ENCODE results near the gene PRORP. TPM values are rescaled to one million over a fixed set of nuclear protein-coding genes. Genes with fewer than 3 reads are reported as not detected.

The PRORP gene
- total RNA-seq, 1 experiment from 2014 or later, result 30.5 TPM

DNA sequence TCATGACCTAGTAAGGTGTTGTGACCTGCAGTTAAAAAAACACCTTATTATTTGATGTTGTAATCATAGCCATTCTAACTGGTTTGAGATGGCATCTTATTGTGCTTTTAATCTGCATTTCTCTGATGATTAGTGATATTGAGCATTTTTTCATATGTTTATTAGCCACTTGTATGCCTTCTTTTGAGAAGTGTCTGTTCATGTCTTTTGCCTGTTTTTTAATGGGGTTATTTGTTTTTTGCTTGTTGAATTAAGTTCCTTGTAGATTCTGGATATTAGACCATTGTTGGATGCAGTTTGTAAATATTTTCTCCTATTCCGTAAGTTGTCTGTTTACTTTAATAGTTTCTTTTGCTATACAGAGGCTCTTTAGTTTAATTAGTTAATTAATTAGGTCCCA is 41.0 kb downstream of the PRORP start:
- intact Hi-C loops (cut with micrococcal nuclease), result no loop called here
- H3K27me3 Mint-ChIP-seq (ENCODE audit: insufficient read depth, unreplicated experiment), result no peaks in the 10 kb centered on the region
- no peak for TF ChIP-seq CTCF (IDR thresholded peaks at IDR 0.05; ENCODE audit: unreplicated experiment)
- BruUV-seq (replicated peaks), result no TSS peak
- DNase-seq (ENCODE audit: unreplicated experiment), result no peak
- peaks cover 33% of the 10 kb centered on the region for H3K4me1 Mint-ChIP-seq (ENCODE audit: insufficient read depth, unreplicated experiment)
- peaks cover 21% of the 10 kb centered on the region for H3K36me3 Mint-ChIP-seq (ENCODE audit: insufficient read depth, unreplicated experiment)
- no peaks in the 10 kb centered on the region for H3K9me3 Mint-ChIP-seq (ENCODE audit: unreplicated experiment)
- CTCF ChIA-PET, result no interaction called here
- POLR2A ChIA-PET, result interaction anchor here (5.9 kb wide), 1 partner anchor 41 kb away, joined by 51 read pairs; the partner anchor contains the start of genes PPP2R3C and PRORP
- no peak overlapping the region for H3K27ac Mint-ChIP-seq (ENCODE audit: low read depth, unreplicated experiment)
- H3K4me3 Mint-ChIP-seq (ENCODE audit: unreplicated experiment), result no peak overlapping the region

DNA sequence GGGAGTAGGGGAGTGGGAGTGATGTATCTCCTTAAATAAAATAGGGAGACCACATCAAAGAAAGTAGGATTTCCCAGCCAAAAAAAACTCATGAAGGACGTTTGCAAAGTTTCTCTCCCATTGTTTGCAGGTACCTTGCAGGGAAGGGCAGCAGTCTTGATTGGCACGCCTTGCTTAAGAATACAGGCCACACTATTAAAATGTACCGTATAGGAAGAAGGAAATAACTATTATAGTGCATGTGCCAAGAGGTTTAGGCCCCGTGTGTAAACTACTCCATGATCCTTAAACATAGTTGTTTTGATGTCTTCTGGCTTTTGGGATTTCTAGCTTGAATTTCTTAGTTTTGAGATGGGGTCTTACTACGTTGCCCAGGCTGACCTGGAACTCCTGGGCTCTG is 42.5 kb downstream of the PRORP start:
- POLR2A ChIA-PET, result interaction anchor here (0.5 to 1.2 kb wide), 2 partner anchors 60 to 114 kb away, joined by 3 read pairs; no protein-coding TSS in a partner anchor
- Mint-ChIP-seq H3K4me3 (ENCODE audit: unreplicated experiment) (no peak overlapping the region), H3K27ac (ENCODE audit: low read depth, unreplicated experiment) (peak overlapping the region; percentile 12), H3K9me3 (ENCODE audit: unreplicated experiment) (no peaks in the 10 kb centered on the region), H3K36me3 (ENCODE audit: insufficient read depth, unreplicated experiment) (peaks cover 14% of the 10 kb centered on the region), H3K27me3 (ENCODE audit: insufficient read depth, unreplicated experiment) (no peaks in the 10 kb centered on the region), H3K4me1 (ENCODE audit: insufficient read depth, unreplicated experiment) (peaks cover 22% of the 10 kb centered on the region)
- no peak for TF ChIP-seq CTCF (IDR thresholded peaks at IDR 0.05; ENCODE audit: unreplicated experiment)
- no peak for DNase-seq (ENCODE audit: unreplicated experiment)
- intact Hi-C loops (cut with micrococcal nuclease), result no loop called here
- CTCF ChIA-PET, result no interaction called here
- no TSS peak for BruUV-seq (replicated peaks)

GRCh38 chr14:35167496-35167895 is 45.1 kb downstream of the PRORP start:
- no peaks in the 10 kb centered on the region for H3K9me3 Mint-ChIP-seq (ENCODE audit: unreplicated experiment)
- ChIA-PET POLR2A (interaction anchor here (1.2 kb wide), 1 partner anchor 46 kb away, joined by 4 read pairs; no protein-coding TSS in a partner anchor), CTCF (no interaction called here)
- no peaks in the 10 kb centered on the region for H3K4me1 Mint-ChIP-seq (ENCODE audit: insufficient read depth, unreplicated experiment)
- H3K4me3 Mint-ChIP-seq (ENCODE audit: unreplicated experiment), result no peak overlapping the region
- no TSS peak for BruUV-seq (replicated peaks)
- no peaks in the 10 kb centered on the region for H3K27me3 Mint-ChIP-seq (ENCODE audit: insufficient read depth, unreplicated experiment)
- no peak overlapping the region for H3K27ac Mint-ChIP-seq (ENCODE audit: low read depth, unreplicated experiment)
- intact Hi-C loops (cut with micrococcal nuclease), result no loop called here
- H3K36me3 Mint-ChIP-seq (ENCODE audit: insufficient read depth, unreplicated experiment), result peaks cover 7% of the 10 kb centered on the region
- no peak for DNase-seq (ENCODE audit: unreplicated experiment)
- TF ChIP-seq CTCF (IDR thresholded peaks at IDR 0.05; ENCODE audit: unreplicated experiment), result no peak

Other genes starting within 250 kb of the PRORP start
- gene BAZ1A, start 247.2 kb upstream of the PRORP start, total RNA-seq (2022), result 33.3 and 44.6 TPM in 2 replicates
- gene SRP54, start 139.6 kb upstream of the PRORP start, total RNA-seq (2022), result 77.4 and 108 TPM in 2 replicates
- 73.9 and 74.6 TPM in 2 replicates for gene FAM177A1, start 76.3 kb upstream of the PRORP start, total RNA-seq (2022)
- gene PPP2R3C, start 562 bp upstream of the PRORP start, total RNA-seq (2022), result 16.9 and 21.6 TPM in 2 replicates
- gene PSMA6, start 169.8 kb downstream of the PRORP start, total RNA-seq (2022), result 260 and 322 TPM in 2 replicates

All from MCF 10A (cell line).